GM18867 (cell line): ENCODE data around the gene FFAR2.
"Not testable (repeated sequence)": the region's sequence is repeated elsewhere in the genome, so short reads cannot be mapped to it uniquely, and the experiment has no call there.

Experiments
- ATAC-seq: cut with Tn5 transposase; IDR thresholded peaks from one replicate; pipeline ENCODE4 v1.9.1; 2021; ENCODE audit warnings: mild to moderate bottlenecking, moderate library complexity; ENCODE audit not compliant: unreplicated experiment

The FFAR2 gene

GRCh38 chr19:35423406-35423805 lies 24.7 kb upstream of the FFAR2 start:
- ATAC-seq: not testable (repeated sequence)

GRCh38 chr19:35425682-35426081 lies 22.4 kb upstream of the FFAR2 start:
- ATAC-seq: no peak

- no peak for ATAC-seq
Measured at GRCh38 chr19:35427187-35427586, 20.9 kb upstream of the FFAR2 start.

DNA sequence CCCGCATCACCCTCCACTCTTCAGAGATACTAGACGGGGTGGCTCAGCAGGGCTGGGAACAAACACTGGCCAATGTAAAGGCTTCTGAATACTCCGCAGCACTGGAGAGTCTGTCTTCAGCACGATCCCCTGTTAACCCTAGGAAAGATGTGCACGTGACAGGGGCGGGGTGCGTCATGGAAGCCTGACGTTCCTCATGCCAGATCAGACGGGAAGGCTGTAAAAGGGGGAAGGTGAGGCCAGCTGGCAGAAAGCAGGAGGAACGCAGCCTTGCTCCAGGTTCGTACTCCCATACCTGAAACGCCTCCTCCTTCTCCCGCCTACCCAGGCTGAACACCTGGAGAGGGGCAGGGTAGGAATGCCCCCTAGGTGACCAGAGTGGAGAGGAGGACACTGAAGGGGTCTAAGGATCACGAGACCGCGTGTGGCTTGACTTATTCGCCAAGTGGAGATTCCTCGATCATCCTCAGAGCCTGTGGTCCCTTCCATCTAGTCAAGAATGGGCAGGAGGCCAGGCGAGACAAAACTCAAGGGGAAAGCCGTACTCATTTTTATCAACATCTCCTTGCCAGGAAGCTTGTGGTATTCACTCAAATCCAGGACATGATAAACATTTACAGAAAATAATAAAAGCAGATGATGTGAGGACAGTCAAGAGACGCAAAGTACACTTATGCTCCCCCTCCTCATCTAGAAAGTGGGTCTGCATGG lies 18.2 kb upstream of the FFAR2 start:
- no peak for ATAC-seq

GRCh38 chr19:35430409-35431144 lies 17.5 kb upstream of the FFAR2 start:
- no peak for ATAC-seq

DNA sequence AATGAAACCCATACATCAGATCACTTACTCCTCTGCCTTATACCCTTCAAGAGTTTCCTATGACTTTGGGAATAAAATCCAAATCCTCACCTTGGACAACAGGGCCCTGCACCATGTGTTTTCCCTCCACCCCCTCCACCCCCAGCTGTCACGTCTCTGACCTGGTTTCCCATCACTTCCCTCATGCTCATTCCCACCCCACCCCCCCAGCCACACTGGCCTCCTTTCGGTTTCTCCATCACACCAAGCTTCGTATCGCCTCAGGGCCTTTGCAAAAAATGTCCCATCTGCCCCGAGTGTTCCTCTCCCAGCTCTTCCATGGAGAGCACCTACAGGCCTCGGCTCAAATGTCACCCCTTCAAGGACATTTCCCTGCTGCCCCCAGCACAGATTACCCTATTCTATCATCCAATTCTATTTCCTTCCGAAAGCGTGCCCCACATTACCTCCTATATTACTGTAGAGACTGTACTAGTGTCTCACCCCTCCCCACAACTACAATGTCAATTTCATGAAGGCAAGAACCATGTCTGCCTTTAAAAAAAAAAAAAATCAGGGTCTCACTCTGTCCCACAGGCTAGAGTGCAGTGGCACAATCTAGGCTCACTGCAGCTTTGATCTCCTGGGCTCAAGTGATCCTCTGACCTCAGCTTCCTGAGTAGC lies 16.8 kb upstream of the FFAR2 start:
- ATAC-seq: no peak

DNA sequence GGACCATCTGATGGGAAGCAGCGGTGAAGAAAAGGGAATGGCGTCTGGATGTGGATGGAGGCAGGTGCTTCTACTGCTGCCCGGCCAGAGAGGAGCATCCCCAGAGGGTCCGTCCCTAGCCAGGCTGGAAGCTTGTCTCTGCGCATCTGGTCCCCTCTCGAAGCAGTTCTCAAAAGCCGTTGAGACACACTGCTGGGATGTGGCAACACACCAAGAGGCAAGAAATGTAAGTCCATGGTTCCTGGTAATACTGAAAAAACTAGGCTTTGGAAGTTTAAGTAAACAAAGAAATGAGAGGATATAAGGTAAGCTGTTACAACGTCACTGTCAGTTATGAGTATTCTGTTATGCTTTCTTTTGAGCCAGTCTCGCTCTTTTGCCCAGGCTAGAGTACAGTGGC lies 15.1 kb upstream of the FFAR2 start:
- ATAC-seq: no peak

GRCh38 chr19:35433448-35433847 lies 14.6 kb upstream of the FFAR2 start:
- ATAC-seq: no peak

GRCh38 chr19:35435896-35436295 lies 12.2 kb upstream of the FFAR2 start:
- no peak for ATAC-seq

GRCh38 chr19:35436477-35437405 lies 11.3 kb upstream of the FFAR2 start:
- no peak for ATAC-seq

DNA sequence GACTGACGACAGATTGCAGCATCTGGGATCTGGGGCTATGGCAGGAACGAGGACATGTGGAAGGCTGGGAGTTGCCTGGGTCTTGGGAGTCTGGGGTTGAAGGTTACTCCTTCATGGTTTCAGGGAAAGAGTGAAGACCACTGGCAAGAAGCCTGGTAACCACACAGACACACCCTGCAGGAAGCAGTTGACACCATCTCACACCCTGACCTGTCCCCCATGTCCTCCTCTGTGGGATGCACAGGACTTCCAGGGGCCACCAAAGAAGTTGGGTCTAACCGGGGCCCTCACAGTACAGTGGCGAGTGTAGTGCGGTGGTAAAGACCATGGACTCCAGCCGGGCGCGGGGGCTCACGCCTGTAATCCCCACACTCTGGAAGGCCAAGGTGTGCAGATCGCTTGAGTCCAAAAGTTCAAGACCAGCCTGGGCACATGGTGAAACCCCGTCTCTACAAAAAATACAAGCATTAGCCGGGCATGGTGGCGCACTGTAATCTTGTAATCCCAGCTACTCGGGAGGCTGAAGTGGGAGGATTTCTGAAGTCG lies 10.6 kb upstream of the FFAR2 start:
- ATAC-seq: no peak

- no peak for ATAC-seq
Measured at GRCh38 chr19:35438096-35438495, 10.0 kb upstream of the FFAR2 start.

- no peak for ATAC-seq
Measured at GRCh38 chr19:35438527-35438926, 9.5 kb upstream of the FFAR2 start.

- no peak for ATAC-seq
Measured at GRCh38 chr19:35439921-35440320, 8.1 kb upstream of the FFAR2 start.

GRCh38 chr19:35442091-35442490 lies 6.0 kb upstream of the FFAR2 start:
- ATAC-seq: no peak

DNA sequence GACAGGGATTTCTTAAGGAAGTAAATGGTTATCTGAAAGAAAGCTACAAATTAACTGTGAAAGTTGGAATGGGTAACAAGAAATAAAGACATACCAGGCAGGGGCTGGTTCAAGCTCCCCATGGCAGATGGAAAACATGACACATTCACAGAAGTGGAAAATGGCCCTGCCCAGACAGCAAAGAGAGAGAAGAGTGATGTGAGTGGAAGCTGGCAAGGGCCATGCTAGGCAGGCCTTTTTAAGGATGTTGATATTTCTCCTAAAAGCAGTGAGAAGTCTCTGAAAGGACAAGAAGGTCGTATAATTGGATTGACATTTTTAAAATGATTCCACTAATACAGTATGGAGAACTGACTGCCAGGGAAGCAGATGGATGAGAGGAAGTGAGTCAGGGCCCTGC lies 3.3 kb upstream of the FFAR2 start:
- ATAC-seq: no peak

DNA sequence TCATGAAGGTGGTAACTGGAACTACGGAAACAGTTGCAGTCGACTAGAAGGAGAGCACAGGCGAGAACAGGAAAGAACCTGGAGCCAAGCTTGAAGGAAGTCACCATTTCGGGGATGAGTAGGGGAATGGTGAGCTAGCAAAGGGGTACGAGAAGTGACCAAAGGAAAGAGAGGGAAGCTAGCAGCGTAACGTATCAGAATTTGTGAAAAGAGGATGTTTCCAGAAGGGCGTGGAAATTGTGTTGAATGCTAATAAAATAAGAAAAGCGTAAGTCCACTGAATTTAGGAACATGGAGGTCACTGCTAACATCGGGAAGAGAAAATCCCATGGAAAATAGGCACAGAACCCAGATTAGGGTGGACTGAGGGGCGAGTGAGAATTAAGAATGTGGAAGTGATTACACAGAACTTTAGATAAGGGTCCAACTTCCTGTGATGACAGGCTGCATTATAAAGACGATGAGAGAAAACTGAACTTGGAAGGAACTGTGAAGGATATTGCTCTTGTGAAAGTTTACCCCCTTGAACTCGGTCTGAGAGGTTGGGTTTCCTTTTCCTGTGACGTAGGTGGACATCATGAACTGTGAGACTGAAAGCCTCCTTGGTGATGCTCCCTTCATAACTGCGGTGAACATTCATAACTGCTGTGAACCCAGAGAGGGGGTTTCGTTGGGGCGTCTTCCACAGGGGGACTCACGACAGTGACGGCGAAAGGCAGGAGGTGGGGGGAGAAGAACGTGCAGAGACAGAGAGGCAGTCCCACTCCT lies 2.0 kb upstream of the FFAR2 start:
- no peak for ATAC-seq

DNA sequence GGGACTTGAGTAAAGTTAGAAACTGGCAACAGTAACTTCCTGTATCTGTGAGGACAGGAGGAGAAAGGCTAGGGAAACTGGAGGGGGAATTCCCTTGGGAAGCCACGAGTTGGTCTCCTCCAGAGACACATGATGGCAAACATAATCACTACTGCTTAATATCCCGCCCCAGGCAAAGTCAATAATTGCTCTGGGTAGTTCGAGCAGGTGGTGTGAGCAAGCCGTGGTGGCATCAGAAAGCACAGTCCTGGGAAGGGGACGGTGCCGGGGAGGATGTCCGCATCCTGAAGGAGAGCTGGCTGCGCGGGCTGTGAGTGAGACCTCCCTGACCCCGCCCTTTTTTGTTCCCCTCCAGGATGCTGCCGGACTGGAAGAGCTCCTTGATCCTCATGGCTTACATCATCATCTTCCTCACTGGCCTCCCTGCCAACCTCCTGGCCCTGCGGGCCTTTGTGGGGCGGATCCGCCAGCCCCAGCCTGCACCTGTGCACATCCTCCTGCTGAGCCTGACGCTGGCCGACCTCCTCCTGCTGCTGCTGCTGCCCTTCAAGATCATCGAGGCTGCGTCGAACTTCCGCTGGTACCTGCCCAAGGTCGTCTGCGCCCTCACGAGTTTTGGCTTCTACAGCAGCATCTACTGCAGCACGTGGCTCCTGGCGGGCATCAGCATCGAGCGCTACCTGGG lies 1.4 kb downstream of the FFAR2 start:
- no peak for ATAC-seq

- ATAC-seq: peak; percentile 56
Measured at GRCh38 chr19:35451338-35452096, 3.5 kb downstream of the FFAR2 start.
